Peyer's patch (tissue), 4 donors: ENCODE data around the gene WFIKKN2.

Experiments used
- POLR2A ChIP-seq, 2 donors: fragments of 450-650 bp; IDR thresholded peaks; one replicate each; pipeline ENCODE4 v1.5.1; 2017; ENCODE audit warnings: antibody characterized with exemption in 2 of 2, mild to moderate bottlenecking in 2 of 2, moderate library complexity in 2 of 2
- TF ChIP-seq, protein P1 (sequence below), 6 experiments: fragments of 450-650 bp in 4 of 6; fragments of 200-600 bp in 2 of 6; sonication (generic) in 1 of 6; IDR thresholded peaks; one replicate each; pipeline ENCODE4 v1.5.1; 2017 to 2019; ENCODE audit warnings: antibody characterized with exemption in 6 of 6, mild to moderate bottlenecking in 3 of 6, moderate library complexity in 1 of 6

DNA sequence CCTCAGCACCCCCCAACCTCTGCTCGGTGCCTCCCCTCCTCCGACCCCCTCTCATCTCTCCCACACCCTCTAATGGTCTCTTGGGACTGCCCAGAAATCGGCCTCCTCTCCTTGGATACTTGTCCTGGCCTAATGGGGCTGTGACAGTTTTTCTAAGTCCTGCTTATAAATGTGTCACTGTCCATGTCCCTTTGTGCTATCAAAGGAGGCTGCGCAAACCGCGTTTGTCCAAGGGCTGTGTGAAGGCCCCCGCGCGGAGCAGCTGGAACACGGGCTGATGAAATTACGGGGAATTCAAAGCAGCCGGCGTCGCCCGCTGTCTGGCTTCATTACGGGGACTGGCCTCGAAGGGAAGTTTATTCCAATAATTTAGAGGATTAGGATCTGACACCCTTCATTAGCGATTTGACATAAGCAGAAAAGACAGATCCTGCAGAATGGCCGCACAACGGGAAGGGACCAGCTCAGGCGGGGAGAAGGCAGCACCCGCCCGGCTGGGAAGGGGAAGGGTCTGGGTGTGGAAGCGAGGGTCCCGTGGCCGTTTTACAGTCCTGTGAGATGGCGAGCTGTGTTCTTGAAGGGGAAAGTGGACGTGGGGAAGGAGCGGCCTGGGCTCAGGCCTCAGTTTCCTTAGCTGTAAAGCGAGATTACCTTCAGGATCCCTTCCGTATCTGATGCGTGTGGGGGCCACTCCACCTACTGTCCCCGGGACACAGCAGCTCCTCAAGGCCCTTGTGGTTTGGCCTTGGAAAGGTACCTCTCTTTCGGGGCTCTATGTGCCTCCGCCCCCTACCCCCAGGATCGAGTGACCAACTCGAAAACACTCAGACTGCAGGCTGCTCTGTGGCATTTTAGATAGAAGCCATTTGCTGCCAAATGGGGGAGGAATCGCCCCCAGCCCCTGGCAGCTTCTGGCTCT lies 1.6 kb upstream of the WFIKKN2 start:
- TF ChIP-seq, protein P1, sequence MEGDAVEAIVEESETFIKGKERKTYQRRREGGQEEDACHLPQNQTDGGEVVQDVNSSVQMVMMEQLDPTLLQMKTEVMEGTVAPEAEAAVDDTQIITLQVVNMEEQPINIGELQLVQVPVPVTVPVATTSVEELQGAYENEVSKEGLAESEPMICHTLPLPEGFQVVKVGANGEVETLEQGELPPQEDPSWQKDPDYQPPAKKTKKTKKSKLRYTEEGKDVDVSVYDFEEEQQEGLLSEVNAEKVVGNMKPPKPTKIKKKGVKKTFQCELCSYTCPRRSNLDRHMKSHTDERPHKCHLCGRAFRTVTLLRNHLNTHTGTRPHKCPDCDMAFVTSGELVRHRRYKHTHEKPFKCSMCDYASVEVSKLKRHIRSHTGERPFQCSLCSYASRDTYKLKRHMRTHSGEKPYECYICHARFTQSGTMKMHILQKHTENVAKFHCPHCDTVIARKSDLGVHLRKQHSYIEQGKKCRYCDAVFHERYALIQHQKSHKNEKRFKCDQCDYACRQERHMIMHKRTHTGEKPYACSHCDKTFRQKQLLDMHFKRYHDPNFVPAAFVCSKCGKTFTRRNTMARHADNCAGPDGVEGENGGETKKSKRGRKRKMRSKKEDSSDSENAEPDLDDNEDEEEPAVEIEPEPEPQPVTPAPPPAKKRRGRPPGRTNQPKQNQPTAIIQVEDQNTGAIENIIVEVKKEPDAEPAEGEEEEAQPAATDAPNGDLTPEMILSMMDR (IDR thresholded peaks at IDR 0.05), result no peak
- TF ChIP-seq POLR2A (IDR thresholded peaks at IDR 0.05), result no peak
